Stimulated activated CD8-positive, alpha-beta memory T cell treated with anti-CD3 and anti-CD28 coated beads, Interleukin-7, amount 100 ng/mL, for 48 hours (primary cell): ENCODE measurements around the gene ELL3.
"Not testable (repeated sequence)": the region's sequence is repeated elsewhere in the genome, so short reads cannot be mapped to it uniquely, and the experiment has no call there.

ENCODE experiments used
- DNase-seq, 2 donors: peaks; one replicate each; pipeline ENCODE4 v3.0.0-alpha.2; 2020; ENCODE audit warnings: low read depth in 1 of 2; ENCODE audit errors: extremely low read depth in 1 of 2

Gene ELL3

GRCh38 chr15:43791993-43792760, 15.4 kb upstream of the ELL3 start, which contains the start of gene SERF2:
TSS of gene SERF2 (plus strand) at chr15:43792320. CDS start at chr15:43792377, 57 bp downstream.
- DNase-seq = peak; percentile 100

GRCh38 chr15:43789409-43789808, 12.6 kb upstream of the ELL3 start:
- no peak for DNase-seq

GRCh38 chr15:43779016-43779415, 2.2 kb upstream of the ELL3 start:
- DNase-seq = no peak

DNA sequence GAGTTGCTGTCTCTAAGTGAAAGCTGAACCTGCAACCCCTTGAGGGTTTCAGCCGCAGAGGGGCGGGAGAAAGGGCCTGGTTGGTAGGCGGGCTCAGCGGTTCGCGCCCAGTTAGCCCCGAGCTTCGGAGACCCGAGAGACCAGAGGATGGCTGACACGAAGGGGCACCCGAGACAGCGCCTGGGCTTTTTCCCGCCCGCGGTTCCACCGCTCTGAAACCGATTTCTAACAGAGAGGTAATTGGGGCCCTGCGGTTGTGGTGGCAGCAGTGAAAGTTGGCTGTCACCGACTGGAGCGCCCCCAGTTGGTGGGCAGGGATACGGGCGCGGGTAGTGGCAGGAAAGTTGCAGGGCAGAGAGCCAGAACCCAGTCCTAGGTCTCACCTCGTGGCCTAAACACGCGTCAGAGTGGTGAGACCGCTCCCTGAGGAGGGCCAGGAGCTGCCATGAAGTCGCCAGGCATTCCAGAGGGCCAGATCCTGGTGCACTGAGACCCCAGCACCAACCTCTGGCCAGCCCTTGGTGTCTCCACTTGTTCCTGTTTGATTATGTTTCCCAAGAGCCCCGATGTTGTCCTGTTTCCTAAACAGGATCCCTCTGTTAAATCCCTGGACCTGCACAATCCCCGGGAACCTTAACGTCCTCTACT, 625 bp upstream of the ELL3 start:
- peak; percentile 81 to 89 for DNase-seq

GRCh38 chr15:43776101-43776717, 557 bp downstream of the ELL3 start:
- no peak for DNase-seq

- no peak for DNase-seq
Observed at GRCh38 chr15:43775411-43775965, 1.3 kb downstream of the ELL3 start.

DNA sequence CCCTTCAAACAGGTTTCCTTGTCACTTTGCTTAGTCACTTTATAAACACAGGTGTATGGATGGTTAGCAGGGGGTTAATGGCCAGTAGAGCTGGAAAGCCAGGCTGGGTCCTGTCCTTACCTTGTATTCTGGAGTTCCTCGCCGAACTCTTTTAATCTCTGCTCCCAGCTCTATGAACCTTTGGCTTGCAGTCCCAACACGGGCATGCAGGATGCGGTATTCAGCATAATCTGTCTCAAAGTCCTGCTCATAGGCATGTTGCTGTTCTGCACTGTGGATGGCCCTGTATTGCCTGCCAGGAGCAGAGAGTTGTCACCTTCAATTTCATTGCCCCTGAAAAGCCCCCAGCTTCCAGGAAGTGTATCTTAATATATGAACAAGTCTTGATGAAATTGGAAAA, 2.7 kb downstream of the ELL3 start:
- no peak for DNase-seq

DNA sequence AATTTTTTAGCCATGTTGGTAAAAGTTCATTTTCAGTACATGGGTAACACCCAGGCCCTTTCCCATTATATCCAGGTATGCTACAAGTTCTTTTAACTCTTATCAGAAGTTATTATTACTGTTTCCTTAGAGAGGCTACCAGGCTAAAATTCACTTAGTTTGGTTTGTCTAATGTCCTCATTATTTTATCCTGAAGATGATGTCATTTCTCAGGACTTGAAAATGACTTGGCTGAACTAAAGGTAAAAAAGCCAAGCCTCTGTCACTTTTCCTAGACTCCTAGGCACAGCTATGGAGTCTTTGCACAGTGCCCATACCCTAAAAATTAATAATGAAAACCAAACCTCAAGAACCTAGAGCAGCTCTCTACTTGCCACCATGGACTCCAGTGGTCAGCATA, 4.1 kb downstream of the ELL3 start:
- DNase-seq = no peak

DNA sequence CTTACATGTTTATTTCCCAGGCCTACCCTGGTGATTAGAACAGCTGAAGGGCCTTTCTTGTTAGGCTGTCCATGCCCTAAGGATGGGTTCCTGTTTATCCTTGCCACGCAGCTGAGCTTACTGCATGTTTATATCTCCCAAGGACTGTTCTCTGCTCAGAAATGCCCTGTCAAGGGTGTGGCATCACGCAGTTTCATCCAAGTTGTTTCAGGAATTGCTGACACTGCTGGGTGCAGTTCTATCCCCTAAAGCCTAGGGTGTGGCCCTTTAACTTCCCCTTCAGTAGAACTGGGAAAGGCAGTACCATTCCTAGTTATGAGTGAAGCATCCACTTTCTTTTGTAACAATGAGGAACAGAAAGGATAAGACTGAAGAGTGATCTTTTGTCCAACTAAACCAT, 5.0 kb downstream of the ELL3 start:
- DNase-seq = no peak

DNA sequence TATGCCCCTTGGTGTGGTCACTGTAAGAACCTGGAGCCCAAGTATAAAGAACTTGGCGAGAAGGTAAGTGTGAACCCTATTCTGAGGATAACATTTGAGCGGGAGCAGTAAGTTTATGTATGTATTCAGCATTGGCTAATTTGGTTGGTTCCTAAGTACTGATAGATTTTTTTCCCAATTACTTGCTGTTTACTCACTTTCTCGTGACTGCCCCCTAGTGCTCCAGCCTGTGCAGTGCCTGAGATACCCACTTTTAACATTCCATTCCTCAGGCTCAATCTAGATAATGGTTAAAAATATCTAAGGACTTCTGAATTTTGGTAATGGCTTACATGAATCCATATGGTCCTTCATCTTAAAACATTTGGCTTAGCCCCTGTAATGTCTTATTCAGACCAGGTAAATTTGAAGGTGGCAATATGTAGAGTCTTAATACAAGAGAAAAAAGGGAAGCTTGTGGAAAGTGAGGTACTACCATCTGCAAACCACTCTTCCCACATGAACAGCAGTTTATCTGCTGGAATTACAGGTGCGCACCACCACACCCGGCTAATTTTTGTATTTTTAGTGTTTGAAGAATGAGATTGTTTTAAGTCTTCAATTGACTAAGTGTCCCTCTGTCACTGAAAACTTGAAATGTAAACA, 7.1 kb downstream of the ELL3 start:
- no peak for DNase-seq

GRCh38 chr15:43763819-43764446, 12.8 kb downstream of the ELL3 start:
- no peak for DNase-seq

- no peak for DNase-seq
Observed at GRCh38 chr15:43762824-43763223, 13.9 kb downstream of the ELL3 start.

- no peak for DNase-seq
Observed at GRCh38 chr15:43751885-43752284, 24.9 kb downstream of the ELL3 start.

- DNase-seq = no peak
Observed at GRCh38 chr15:43749690-43750345, 26.9 kb downstream of the ELL3 start.

- DNase-seq = no peak
Observed at GRCh38 chr15:43748376-43748775, 28.4 kb downstream of the ELL3 start.

DNA sequence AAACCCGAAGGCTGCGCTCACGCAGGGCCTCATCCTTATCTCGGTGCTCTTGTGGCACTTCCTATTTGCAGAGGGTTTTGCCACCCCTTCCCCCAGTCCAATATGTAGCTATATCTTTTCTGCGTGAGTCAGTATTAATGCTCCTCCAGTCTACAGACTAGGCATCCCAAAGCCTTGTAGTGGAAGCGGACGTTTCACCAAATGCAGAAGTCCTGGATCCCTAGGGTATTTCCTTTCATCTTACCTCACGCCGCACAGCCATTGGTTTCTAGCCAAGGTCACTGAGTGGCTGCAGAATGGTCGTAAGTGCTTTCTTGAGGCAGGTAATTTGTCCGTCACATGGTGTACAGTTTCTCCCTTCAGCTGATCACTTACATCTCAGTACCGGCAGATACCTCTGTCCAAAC, 29.9 kb downstream of the ELL3 start:
- DNase-seq = not testable (repeated sequence)

- DNase-seq = peak; percentile 82
Observed at GRCh38 chr15:43746245-43746902, 30.4 kb downstream of the ELL3 start, which contains the start of gene PDIA3. TSS of gene PDIA3 (plus strand) at chr15:43746438. CDS start at chr15:43746540, 102 bp downstream.

DNA sequence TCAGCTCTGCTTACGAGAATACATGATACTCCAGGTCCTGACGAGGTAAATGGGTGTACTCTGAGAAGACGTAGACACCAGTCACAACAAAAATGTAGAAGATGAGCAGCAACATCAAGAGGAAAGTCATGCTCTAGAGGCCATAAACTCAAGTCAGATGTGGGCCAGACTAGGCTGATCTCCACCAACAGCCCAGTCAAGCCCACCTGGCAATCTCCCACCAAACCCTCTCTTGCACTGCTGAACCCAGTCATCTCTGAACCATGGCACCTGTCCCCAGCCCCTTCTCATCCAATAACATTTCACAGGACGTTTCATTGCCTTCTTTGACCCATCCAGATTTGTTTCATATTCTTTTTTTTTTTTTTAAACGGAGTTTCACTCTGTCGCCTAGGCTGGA, 41.4 kb downstream of the ELL3 start:
- no peak for DNase-seq

DNA sequence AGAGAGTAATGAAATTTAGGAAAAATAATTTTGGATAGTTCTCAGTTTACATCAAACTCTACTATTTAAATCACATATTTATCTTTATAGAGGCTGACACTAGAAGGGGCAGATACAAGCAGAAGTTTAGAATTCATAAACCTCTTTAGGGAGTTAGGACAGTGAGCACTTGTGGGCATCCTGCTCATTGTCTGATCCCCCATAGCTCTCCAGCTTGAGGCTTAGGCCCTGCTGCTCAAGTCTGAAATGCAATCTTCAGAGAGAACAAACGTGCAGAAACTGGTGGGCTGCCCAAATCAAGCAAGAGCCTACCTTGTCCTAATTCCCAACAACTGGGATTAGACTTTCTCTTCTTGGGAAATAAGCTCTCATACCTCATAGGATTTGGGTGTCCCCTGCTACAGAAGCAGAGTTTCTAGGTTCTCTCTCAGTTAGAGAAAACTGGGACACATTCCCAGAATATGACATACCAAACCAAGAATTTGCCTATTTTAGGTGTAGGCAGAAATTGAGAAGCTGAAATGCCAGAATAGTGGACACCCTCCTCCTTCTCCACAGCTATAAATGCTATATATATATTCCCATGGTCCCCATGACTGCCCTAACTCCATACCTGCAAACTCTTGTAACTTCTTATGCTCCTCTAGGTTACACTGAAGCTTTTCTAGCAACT, 48.6 kb downstream of the ELL3 start:
- not testable (repeated sequence) for DNase-seq
